ENCODE results near the gene KREMEN1. TPM values are rescaled to one million over a fixed set of nuclear protein-coding genes. Genes with fewer than 3 reads are reported as not detected.

The KREMEN1 gene
- total RNA-seq, 6 donors from 2014 or later = 8.4 to 24.3 (median 15.9) TPM

DNA sequence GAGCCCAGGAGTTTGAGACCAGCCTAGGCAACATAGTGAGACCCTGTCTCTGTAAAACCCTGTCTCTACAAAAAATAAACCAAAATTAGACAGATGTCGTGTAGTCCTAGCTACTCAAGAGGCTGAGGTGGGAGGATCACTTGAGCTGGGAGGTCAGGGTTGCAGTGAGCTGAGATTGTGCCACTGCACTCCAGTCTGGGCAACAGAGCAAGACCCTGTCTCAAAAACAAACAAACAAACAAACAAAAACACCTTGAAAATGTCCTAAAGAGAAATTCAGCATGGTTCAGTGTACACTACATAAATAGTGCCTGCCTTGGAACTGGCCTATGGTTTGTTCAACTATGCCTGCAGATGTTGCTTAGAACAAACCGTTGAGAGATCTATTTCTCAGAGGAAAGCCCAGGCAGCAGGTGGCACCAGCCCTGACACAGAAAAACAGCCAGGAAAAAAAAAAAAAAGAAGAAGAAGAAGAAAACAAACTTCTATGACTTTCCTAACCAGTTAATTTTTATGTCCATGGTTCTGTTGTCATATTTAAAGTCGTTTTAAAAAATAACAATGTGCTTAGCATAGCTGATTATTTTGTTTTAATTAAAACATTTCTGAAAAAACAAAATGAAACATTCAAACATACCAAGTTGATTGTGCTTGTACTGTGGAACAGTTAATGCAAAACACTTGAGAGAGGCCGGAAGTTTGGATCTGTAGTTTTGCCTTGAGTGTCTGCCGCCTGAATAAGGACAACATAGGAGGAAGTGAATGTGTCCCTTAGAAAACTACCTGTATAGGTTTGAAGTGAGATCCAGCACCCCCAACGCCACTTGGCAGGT is 5.4 kb downstream of the KREMEN1 start:
- Histone ChIP-seq H3K27ac (peak overlapping the region; percentile 1 to 67 (median 46)), H3K36me3 (no peaks in the 10 kb centered on the region), H3K4me1 (peaks cover 16 to 32% (median 28%) of the 10 kb centered on the region in 4 donors), H3K4me3 (no peak overlapping the region), H3K27me3 (no peaks in the 10 kb centered on the region), H3K9me3 (no peaks in the 10 kb centered on the region)
- no peak for ATAC-seq (ENCODE audit: low FRiP score in 2 of 2)
- 57 to 58% methylated on average over 6 of the region's 6 CpGs for WGBS, 2 donors
- TF ChIP-seq POLR2A (IDR thresholded peaks at IDR 0.05) (no peak), EP300 (IDR thresholded peaks at IDR 0.05) (no peak), POLR2AphosphoS5 (IDR thresholded peaks at IDR 0.05) (no peak)
- TF ChIP-seq, protein P1, sequence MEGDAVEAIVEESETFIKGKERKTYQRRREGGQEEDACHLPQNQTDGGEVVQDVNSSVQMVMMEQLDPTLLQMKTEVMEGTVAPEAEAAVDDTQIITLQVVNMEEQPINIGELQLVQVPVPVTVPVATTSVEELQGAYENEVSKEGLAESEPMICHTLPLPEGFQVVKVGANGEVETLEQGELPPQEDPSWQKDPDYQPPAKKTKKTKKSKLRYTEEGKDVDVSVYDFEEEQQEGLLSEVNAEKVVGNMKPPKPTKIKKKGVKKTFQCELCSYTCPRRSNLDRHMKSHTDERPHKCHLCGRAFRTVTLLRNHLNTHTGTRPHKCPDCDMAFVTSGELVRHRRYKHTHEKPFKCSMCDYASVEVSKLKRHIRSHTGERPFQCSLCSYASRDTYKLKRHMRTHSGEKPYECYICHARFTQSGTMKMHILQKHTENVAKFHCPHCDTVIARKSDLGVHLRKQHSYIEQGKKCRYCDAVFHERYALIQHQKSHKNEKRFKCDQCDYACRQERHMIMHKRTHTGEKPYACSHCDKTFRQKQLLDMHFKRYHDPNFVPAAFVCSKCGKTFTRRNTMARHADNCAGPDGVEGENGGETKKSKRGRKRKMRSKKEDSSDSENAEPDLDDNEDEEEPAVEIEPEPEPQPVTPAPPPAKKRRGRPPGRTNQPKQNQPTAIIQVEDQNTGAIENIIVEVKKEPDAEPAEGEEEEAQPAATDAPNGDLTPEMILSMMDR (IDR thresholded peaks at IDR 0.05) = no peak
- DNase-seq = no peak

DNA sequence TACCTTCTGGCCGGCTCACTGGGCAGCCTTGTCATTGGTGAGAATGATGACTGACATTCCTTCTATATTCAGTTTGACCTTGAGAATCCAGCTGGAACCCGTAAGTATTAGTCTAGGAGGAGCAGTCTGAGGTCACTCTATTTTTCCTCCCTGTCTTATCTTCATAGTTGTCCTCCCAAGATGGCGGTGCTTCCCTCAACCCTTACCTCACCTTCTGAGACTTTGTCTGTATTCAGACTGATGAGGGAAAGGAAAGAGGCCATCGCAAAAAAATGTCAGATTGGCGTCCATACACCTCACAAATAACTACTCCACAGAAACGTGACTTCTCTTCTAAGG is 6.0 kb downstream of the KREMEN1 start:
- 80% methylated on average over 6 of the region's 6 CpGs for WGBS, 2 donors
- no peaks in the 10 kb centered on the region for H3K9me3 ChIP-seq
- H3K4me3 ChIP-seq = no peak overlapping the region
- DNase-seq = no peak
- peak overlapping the region; percentile 1 to 67 (median 46) for H3K27ac ChIP-seq
- no peaks in the 10 kb centered on the region for H3K36me3 ChIP-seq
- no peak for TF ChIP-seq POLR2AphosphoS5 (IDR thresholded peaks at IDR 0.05)
- TF ChIP-seq POLR2A (IDR thresholded peaks at IDR 0.05) = no peak
- no peak for TF ChIP-seq EP300 (IDR thresholded peaks at IDR 0.05)
- TF ChIP-seq, protein P1 (IDR thresholded peaks at IDR 0.05) = no peak
- no peaks in the 10 kb centered on the region for H3K27me3 ChIP-seq
- peak in 1 of 2 donors; percentile 35 for ATAC-seq (ENCODE audit: low FRiP score in 2 of 2)
- peaks cover 16 to 31% (median 25%) of the 10 kb centered on the region in 4 donors for H3K4me1 ChIP-seq

DNA sequence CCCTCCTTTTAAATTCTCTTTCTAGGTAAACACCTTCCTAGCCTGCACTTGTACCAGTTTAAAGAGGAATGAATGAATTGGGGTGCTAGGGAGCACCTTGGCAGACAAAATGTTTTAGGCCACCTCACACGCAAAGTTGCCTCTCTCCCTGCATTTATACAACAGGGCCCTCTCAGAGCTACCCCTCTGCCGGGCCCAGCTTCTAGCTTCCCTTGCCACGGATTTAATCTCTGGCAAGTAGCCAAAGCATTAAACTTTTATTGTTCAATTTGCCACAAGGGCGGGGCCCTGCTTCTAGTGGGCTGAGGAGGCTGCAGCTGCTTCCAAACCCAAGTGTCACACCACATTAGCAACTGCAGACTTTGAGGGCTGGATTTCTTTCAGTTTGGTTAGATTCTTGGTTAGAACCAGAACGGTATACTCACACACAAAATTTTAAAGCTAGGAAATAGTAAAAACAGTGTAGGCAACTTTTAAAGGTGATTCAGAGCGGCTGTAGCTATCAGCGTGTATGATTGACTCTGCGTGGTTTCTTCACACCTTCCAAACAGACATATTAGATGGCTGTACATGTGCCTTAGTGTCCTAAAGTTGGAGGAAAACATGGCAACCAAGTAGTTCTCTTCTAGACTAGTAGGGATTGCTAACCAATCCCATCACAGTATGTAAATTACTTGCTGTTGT is 6.5 kb downstream of the KREMEN1 start:
- Histone ChIP-seq H3K36me3 (no peaks in the 10 kb centered on the region), H3K27me3 (no peaks in the 10 kb centered on the region), H3K27ac (peak overlapping the region; percentile 1 to 67 (median 46)), H3K4me3 (no peak overlapping the region), H3K4me1 (peaks cover 20 to 26% (median 21%) of the 10 kb centered on the region in 4 donors), H3K9me3 (no peaks in the 10 kb centered on the region)
- DNase-seq (no peak), ATAC-seq (ENCODE audit: low FRiP score in 2 of 2) (peak in 1 of 2 donors; percentile 27)
- 59 to 62% methylated on average over 8 of the region's 8 CpGs for WGBS, 2 donors
- no peak for TF ChIP-seq POLR2AphosphoS5 (IDR thresholded peaks at IDR 0.05)
- no peak for TF ChIP-seq POLR2A (IDR thresholded peaks at IDR 0.05)
- TF ChIP-seq, protein P1 (IDR thresholded peaks at IDR 0.05) = no peak
- TF ChIP-seq EP300 (IDR thresholded peaks at IDR 0.05) = no peak

DNA sequence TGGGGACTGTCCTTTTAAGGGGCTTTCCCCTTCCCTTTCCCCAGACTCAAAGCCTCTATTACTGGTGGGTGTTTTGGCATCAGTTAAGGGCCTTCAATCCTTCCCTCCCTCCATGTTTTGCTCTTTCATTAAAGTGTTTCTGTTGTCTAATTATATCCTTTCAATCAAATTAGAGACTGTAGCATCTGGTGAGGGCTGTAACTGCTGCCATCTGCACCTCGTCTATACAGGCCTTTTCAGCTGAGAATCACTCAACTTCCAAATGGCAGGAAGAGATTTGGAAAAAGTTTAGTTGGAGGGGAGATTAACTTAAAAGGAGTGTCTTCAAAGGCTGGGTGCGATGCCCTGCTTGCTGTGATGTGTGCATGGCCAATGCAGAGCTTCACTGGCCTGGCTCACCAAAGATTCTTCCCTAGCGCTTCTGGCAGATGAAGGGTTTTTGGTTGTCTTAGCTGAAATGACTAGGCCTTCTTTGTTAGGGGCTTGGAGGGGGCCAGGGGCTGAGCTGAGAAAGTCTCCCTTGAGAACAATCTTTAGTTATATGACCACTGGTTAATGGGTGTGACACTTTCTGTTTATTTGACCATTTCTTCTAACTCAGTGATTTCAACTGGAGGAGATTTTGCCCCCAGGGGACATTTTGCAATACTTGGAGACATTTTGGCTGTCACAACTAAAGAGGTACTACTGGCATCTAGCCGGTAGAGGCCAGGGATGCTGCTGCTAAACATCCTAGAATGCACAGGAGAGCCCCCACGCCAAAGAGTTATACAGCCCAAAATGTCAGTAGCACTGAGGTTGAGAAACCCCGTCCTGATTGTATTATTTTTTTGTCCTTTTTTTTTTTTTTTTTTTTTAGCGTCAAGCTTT is 7.5 kb downstream of the KREMEN1 start:
- H3K27me3 ChIP-seq = no peaks in the 10 kb centered on the region
- TF ChIP-seq EP300 (IDR thresholded peaks at IDR 0.05) (no peak), POLR2AphosphoS5 (IDR thresholded peaks at IDR 0.05) (no peak), POLR2A (IDR thresholded peaks at IDR 0.05) (no peak)
- TF ChIP-seq, protein P1 (IDR thresholded peaks at IDR 0.05) = no peak

More for the DNA sequence above, 7.5 kb downstream of the KREMEN1 start:
- Histone ChIP-seq H3K9me3 (no peaks in the 10 kb centered on the region), H3K27ac (peak overlapping the region in 1 of 4 donors; percentile 19), H3K4me3 (no peak overlapping the region), H3K36me3 (no peaks in the 10 kb centered on the region), H3K4me1 (peaks cover 20 to 22% (median 20%) of the 10 kb centered on the region in 4 donors)
- 78 to 85% methylated on average over 7 of the region's 7 CpGs for WGBS, 2 donors
- peak in 1 of 2 donors; percentile 42 for ATAC-seq (ENCODE audit: low FRiP score in 2 of 2)
- DNase-seq = no peak

Data from upper lobe of left lung (tissue), 6 donors.